HG02798 (cell line): Measurements from ENCODE around the gene TMEM204.

Source experiments
- ATAC-seq: cut with Tn5 transposase; IDR thresholded peaks from one replicate; pipeline ENCODE4 v1.9.1; 2021; ENCODE audit warnings: mild to moderate bottlenecking; ENCODE audit not compliant: unreplicated experiment, poor library complexity

TMEM204 gene

GRCh38 chr16:1498899-1499676, 34.4 kb upstream of the TMEM204 start:
- ATAC-seq, result no peak

DNA sequence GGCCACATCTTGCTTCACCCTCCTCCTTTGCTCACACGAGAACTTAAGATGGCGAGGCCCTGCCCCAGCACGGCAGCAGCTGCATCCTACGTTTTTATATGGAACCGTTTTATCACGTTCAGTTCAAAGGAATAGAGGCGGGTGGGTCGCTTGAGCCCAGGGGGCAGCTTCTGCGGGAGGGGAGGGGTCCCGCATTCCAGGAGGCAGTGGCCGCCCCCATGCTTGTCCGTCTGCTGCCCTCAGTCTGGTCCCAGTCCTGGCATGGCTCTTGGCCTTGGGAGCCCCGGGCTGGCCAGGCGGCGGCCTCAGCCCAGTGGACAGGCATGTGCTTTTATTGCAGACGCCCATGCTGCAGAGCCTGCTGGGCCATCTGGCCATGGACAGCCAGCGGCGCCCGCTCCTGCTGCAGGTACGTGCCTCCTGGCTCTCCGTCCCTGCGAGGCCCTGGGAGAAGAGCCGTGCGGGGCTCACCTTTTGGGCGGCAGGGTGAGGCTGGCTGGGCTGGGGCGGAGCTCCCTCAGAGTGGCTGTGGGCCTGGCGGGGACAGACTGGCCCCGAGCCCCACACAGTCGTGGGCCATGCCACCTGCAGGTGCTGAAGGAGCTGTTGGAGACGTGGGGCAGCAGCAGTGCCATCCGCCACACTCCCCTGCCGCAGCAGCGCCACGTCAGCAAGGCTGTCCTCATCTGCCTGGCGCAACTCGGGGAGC, 33.6 kb upstream of the TMEM204 start:
- ATAC-seq, result no peak

GRCh38 chr16:1500465-1501150, 32.9 kb upstream of the TMEM204 start:
- ATAC-seq, result no peak

DNA sequence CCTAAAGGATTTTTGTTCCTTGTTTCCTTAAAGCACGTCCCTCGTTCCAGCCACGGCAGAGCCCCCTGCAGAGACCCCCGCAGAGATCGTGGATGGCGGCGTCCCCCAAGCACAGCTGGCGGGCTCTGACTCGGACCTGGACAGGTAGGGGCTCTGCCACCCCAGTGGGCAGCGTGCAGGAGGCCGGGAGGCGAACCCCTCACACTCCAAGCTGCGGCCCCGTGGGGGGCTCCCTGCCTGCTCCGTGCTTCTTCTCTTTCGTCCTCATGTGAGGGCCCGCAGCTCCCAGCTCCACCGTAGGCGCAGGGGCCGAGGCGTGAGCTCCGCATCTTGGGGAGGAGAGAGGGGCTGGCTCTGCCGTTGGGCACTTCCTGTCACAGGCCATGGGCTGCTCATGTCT, 31.8 kb upstream of the TMEM204 start:
- ATAC-seq, result no peak

GRCh38 chr16:1502092-1503004, 31.1 kb upstream of the TMEM204 start:
- ATAC-seq, result no peak

- no peak for ATAC-seq
These were observed 30.1 kb upstream of the TMEM204 start for GRCh38 chr16:1503110-1503955.

DNA sequence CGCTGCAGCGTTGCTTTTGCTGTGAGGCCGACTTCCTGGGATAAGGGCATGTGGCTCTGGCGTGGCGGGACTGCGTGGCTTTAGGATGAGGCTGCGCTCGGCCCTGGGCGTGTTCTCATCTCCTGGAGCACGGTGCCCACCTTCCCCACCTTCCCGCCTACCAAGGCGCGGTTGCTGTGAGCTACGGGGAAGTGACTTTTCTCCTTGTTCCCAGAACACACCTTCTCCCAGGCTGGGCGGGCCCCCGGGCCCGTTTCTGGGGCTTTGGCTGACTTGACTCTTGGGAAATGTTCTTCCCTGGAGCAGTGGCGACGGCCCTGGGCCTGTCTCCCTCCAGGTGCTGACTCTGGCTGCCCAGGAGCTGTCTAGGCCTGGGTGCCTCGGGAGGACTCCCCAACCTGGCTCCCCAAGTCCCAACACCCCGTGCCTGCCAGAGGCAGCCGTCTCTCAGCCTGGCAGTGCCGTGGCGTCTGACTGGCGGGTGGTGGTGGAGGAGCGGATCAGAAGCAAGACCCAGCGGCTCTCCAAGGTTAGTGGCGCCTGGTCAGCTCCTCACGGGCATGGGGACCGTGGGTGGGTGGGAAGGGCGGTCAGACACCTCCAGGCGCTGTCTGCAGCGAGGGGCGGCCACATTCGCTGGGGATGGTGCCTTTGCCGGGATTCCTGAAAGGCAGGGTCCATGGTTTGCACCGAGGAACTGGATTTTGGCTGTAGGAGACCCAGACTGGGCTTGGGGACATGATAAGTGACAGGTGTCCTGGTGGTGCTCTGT, 28.2 kb upstream of the TMEM204 start:
- no peak for ATAC-seq

DNA sequence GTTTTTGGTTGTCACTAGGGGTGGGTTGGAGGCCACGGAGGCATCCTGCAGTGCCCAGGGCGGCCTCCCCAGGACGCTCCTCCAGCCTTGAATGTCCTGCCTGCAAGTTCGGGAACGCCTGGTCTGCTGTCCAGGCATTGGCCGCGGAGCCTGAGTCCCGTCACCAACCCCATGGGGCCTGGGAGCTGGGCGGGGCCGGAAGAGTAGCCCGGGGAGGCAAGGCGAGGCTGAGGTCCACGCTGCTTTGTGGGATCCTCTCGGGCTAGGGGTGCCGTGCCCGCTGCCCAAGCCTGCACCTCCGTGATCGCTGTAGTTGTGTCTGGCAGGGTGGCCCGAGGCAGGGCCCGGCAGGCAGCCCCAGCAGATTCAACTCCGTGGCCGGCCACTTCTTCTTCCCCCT, 27.6 kb upstream of the TMEM204 start:
- ATAC-seq, result no peak

DNA sequence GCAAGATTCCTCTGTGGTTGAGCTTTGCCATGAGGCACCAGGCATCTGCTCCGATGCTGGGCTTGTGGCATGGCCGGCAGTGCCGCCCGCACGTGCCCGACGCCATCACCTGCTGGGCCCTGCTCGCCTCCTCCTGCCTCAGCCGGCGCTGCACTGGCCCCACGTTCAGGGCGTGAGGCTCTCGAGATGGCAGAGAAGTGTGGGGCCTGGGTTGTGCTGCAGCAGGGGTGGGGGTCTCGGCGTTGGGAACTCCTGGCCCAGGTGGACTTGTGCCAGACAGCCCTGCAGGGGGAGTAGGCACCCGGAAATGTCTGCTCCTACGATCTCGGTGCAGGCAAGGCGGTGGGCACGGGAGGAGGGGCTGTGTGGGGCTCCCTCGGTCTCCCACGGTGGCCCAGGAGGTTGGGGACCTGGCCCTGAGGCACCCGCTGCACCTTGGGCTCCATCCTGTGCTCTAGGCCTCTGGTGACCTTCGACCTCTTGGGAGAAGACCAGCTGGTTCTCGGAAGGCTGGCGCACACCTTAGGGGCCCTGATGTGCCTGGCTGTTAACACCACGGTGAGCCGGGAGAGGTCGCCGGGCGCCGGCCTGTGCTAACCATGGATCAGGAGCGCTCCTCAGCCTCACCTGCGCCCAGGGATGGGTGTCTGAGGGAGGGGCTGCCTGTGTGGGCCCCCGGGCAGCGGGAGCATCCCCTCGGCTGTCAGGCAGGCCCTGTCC, 26.8 kb upstream of the TMEM204 start:
- no peak for ATAC-seq

DNA sequence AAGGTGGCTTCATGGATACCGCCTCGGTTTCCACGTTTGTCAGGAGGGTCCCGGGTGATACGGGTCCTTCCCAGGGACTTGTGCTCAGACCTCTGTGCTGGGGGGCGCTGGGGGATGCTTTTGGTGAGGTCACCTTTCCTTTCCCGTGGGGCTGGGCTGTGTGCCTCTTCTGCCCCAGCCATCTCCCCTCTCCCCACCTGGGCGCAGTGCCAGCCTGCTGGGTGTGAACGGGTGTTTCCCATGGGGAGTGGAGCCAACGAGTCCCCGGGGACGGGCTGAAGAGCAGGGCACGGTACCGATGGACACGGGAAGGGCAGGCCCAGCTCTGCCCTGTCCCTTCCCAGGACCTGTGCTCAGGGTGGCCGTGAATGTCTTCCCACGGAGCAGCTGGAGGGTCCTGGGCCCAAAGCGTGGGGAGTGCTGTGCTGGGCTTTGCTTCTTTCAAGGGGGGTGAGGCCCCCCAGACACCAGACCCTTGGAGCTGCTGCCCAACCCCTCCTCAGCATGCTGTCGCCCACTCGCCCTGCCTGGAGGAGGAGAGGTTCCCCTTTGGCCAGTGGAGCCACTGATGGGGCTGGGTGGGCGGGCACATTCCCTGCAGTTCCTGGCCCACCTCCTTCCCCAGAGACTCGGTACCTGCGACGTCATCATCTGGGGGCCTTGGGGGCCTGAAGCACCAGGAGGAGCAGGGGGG, 24.8 kb upstream of the TMEM204 start:
- ATAC-seq, result no peak

DNA sequence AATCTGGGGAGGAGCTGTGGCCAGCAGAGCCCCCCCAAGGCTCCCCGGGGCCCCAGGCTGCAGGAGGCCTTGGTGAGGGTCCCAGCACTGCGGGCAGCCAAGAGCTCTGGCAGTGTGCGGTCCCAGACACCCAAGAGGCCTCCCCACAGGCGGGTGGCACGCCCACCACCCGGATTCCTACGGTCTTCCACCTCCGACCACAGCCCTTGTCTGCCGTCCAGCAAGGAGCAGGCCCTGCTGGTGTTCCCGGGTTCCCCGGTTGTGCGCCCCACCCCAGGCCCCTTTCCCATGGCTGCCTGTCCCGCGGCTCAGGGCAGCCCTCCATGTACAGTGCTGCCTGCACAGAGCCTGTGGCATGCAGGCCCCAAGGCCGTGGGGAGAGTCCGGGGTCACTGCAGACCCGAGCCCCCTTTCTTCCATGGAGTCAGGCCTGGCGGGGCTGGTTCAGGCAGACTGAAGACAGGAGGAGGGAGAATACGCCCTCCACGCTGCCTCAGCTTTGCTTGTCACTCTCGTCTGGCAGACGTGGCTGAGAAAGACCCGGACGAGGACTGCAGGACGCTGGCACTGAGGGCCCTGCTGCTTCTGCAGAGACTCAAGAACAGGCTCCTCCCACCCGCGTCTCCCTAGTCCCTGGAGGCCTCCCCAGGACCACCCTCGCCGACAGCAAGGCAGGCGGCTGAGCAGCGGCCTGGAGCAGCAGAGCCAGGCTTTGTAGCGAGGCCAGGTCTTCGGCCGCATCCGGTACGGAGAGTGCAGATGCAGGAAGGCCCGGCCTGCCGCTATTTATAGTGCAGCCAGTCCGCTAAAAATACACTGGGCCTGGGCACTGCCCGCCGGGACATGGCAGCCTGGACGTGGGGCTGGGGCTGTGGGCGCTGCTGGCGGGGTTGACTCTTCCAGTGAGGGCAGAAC, 23.9 kb upstream of the TMEM204 start:
- no peak for ATAC-seq

DNA sequence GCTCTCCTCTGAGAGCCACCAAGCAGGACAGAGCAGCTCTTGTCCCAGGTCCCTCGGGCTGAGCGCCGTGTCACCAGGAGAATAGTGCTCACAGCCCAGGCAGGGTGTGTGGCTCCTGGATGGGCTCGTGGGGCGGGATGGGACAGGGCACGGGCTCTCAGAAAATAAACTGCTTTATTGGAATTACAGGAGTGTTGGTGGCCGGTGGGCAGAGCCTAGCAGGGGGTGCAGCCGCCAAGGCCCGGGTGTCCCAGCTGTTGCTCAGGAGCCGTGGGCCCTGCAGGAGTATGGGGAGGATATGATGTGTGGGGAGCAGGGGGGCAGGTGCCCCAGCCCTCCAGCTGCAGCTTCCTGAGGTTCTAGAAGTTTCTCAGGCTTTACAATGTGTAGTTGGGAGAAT, 23.2 kb upstream of the TMEM204 start:
- ATAC-seq, result no peak

DNA sequence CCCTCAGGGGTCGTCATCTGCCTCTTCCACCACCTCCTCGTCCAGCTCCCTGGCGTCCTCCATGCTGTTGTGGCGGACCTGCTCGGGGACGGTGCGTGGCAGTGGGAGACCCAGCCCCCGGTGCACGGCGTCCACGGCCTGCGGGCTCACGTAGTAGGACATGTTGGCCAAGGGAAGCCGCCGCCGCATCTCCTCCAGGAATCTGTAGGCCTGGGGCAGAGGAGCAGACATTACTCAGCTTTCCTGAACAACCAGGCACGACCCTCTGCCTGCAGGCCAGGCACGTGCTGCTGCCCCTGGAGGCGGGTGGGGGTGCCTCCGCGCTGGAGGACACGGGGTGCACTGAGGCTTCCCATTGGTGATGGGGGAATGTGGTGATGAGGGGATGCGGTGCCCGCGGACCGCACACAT, 22.5 kb upstream of the TMEM204 start:
- ATAC-seq, result no peak

DNA sequence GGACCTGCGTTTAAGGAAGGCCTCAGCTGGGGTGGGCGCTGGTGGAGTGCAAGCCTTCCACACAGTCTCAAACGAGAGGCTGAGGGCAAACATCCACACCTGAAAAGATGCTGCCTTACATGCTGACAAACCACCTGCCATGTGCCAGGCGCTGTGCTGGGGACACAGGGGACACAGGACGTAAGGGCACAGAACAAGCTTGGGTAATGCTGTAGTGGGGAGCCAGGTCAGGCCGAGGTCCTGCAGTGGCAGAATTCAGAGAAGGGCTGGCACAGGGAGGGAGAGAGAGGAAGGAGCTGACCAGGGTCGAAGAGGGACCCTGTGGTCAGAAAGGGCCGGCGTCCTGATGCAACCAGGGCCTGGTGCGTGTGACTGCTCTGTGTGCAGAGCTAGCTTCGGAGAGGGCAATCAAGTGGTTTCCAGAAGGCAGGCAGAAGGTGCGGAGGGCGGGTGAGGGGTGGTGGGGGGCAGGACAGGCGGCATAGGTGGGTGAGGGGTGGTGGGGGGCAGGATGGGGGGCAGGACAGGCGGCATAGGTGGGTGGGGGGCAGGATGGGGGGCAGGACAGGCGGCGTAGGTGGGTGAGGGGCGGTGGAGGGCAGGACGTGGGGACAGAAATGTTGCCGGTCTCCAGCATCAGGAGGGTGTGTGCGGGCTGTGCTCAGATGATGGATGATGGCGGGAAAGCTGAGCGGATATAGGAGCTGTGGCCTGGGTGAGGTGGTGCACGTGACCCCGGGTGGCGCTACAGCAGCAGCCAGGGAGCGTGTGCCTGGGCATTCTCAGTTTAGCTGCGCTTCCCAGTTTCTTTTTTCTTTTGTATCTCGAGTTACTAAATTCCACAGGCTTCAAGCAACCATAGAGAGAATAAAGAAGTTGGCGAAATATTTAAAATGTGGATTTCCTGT, 21.6 kb upstream of the TMEM204 start:
- ATAC-seq, result no peak

GRCh38 chr16:1512774-1513173, 20.7 kb upstream of the TMEM204 start:
- no peak for ATAC-seq
